ENCODE data around the gene FAM120B. TPM values are rescaled to one million over a fixed set of nuclear protein-coding genes. Genes with fewer than 3 reads are reported as not detected.
"Not testable (repeated sequence)": the region's sequence is repeated elsewhere in the genome, so short reads cannot be mapped to it uniquely, and the experiment has no call there.

FAM120B gene, protein sequence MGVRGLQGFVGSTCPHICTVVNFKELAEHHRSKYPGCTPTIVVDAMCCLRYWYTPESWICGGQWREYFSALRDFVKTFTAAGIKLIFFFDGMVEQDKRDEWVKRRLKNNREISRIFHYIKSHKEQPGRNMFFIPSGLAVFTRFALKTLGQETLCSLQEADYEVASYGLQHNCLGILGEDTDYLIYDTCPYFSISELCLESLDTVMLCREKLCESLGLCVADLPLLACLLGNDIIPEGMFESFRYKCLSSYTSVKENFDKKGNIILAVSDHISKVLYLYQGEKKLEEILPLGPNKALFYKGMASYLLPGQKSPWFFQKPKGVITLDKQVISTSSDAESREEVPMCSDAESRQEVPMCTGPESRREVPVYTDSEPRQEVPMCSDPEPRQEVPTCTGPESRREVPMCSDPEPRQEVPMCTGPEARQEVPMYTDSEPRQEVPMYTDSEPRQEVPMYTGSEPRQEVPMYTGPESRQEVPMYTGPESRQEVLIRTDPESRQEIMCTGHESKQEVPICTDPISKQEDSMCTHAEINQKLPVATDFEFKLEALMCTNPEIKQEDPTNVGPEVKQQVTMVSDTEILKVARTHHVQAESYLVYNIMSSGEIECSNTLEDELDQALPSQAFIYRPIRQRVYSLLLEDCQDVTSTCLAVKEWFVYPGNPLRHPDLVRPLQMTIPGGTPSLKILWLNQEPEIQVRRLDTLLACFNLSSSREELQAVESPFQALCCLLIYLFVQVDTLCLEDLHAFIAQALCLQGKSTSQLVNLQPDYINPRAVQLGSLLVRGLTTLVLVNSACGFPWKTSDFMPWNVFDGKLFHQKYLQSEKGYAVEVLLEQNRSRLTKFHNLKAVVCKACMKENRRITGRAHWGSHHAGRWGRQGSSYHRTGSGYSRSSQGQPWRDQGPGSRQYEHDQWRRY
- 20.5 TPM for total RNA-seq
- long read RNA-seq, full-length matches to known transcripts = 29 of 47 reads
- long read RNA-seq, partial matches to known transcripts = 4 of 47 reads
- long read RNA-seq, other reads (novel, unspliced or antisense) = 14 of 47 reads

DNA sequence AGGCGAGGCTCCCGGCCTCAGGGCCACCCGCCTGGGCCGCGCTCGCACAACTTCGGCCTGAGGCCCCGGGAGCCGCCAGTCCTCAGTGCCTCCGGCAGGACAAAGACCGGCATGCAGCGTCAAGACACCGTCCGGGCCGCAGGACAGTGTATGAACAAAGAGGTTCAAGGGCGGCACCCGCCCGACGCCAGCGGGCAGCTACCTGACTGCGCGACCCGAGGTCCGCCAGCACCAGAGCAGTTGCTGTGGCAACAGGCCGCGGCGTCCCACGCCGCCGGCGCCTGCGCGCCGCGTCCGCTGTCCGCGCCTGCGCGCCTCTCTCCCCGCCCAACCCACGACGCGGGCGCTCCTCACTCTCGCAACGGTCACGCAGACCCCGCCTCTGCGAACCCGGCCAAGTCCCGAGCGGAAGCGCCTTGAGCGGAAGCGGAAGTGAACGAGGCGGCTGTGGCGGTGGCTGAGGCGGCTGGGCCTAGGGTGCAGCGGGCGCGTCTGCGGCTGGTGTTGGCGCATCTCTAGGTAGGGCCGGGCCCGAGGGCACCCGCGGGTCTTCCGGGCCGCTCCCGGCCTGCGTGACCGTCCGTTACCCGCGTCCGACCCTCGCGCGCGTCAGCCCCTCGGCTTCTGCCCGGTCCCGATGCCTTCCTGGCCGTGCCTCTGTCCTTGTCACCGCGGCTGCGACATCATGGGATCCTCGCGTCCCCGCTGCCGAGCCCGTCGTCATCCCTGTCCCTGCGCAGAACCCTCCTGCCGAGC, at the start of gene FAM120B:
Gene FAM120B, plus strand, starts transcription at position 435 of the 756 bp plus-strand sequence. CDS start 10,633 bp downstream, outside the sequence.
- intact Hi-C loops (cut with micrococcal nuclease) = loop anchor here (10.0 kb wide), 1 partner anchor 218 kb away; no protein-coding TSS in a partner anchor
- DNase-seq (peak; percentile 99), ATAC-seq (peak; percentile 99)

GRCh38 chr6:170257376-170257775, 49.2 kb upstream of the FAM120B start:
- no peak for ATAC-seq
- intact Hi-C loops (cut with micrococcal nuclease) = no loop called here
- peak; percentile 16 for DNase-seq

GRCh38 chr6:170258407-170258806, 48.2 kb upstream of the FAM120B start:
- ATAC-seq (peak; percentile 58), DNase-seq (no peak)
- intact Hi-C loops (cut with micrococcal nuclease) = no loop called here

- intact Hi-C loops (cut with micrococcal nuclease) = no loop called here
- DNase-seq = peak; percentile 4
Observed at GRCh38 chr6:170259278-170259677, 47.3 kb upstream of the FAM120B start.

GRCh38 chr6:170260686-170261085, 45.9 kb upstream of the FAM120B start:
- ATAC-seq = no peak

More at GRCh38 chr6:170259278-170259677, 47.3 kb upstream of the FAM120B start:
- no peak for ATAC-seq

DNA sequence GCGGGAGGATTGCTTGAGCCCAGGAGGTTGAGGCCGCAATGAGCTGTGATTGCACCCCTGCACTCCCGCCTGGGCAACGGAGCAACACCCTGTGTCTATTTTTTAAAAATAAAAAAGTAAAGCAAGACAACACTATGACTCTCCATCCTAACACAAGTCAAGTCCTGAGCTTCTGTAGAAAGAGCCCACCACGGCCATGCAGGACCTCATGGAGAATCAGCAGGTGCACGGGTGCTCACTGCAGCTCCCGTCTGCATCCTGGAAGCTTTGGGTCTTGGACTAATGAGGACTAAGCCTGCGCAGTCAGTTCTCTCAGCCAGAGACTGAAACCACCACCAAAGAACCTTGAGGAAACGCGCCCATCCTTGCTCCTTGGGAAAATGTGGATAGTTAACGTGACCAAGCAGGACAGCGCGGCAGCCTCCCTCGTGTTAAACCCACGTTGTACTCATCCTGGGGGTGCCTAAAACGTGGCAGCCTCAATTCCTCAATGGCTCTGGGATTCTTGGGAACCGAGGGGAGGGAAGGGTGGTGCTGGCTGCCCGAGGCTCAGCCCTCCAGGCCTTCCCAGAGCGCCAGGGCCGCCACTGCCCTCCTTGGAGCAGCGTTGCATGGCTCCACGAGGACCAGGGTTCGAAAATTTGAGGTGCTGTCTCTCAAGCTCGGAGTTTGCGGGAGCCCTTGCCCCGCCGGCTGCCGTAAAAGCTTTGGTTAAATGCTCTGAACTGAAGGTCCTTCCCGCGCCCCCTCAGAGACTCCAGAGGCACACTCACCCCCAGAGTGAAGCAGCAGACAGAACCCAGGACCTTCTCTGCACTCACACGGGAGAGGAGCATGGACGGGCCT, 44.7 kb upstream of the FAM120B start:
- ATAC-seq (no peak), DNase-seq (peak; percentile 26)
- intact Hi-C loops (cut with micrococcal nuclease) = no loop called here

More at GRCh38 chr6:170260686-170261085, 45.9 kb upstream of the FAM120B start:
- peak; percentile 5 for DNase-seq
- intact Hi-C loops (cut with micrococcal nuclease) = no loop called here

DNA sequence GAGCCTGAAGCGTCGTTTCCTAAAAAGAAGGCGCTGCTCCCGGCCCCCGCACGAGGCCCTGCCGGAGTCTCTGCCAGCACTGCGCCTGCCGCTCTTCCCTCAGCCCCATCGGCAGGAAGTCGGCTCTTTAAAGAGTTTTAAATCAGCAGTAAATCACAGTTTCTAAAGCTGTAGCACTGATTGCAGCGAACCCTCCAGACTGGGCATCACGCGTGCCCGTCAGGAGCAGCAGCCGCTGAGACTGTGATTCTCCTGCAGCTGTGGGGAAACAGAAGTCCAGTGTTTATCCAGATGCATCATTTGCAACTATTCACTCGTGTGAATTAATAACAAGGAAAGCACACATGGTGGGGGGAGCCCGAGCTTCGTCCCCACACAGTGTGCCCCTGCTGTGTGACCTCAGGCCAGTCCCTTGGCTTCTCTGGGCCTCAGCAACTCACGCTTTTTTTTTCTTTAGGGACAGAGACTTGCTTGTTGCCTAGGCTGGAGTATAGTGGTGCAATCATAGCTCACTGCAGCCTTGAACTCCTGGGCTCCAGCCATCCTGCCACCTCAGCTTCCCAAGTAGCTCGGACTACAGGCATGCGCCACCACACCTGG, 44.0 kb upstream of the FAM120B start:
- no peak for ATAC-seq
- intact Hi-C loops (cut with micrococcal nuclease) = no loop called here

DNA sequence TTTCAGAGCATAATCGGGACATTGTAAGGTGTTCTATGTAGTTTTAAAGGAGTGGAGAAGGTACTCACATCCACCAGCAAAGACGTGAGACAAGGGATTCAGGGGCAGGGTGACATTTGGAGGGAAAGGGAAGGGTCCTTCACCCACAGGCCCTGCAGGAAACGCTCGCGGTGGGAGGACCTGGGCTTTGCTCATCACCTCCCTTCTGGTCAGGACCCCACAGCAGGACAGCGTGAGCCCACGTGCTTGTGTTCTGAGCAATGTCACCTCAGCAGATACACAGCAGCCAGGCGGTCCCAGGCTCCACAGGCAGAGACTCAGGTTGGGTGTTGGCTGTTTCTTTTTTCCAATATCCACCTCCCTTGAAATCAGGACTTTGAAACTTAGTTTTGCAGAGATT, 43.1 kb upstream of the FAM120B start:
- intact Hi-C loops (cut with micrococcal nuclease) = no loop called here
- ATAC-seq = no peak
- DNase-seq = peak; percentile 4

More for the DNA sequence above, 44.0 kb upstream of the FAM120B start:
- DNase-seq = peak; percentile 7

DNA sequence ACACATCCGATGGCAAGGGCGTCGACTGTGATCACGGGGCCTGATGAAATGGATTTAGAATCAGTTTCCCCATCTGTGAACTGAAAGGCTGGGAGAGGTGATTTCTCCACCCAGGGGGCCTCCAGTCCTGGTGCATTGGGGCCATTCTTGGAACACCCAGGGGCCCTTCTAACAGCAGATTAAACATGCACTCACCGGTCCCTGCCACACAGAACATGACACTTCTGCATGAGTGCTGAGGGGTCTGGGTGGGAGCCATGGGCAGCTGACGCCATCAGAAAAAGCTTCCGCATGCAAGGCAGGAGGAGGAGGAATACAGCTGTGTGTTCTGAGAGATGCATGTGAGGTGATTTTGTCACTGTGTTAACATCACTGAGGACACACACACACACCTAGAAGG, 42.5 kb upstream of the FAM120B start:
- no peak for ATAC-seq
- intact Hi-C loops (cut with micrococcal nuclease) = no loop called here
- no peak for DNase-seq

DNA sequence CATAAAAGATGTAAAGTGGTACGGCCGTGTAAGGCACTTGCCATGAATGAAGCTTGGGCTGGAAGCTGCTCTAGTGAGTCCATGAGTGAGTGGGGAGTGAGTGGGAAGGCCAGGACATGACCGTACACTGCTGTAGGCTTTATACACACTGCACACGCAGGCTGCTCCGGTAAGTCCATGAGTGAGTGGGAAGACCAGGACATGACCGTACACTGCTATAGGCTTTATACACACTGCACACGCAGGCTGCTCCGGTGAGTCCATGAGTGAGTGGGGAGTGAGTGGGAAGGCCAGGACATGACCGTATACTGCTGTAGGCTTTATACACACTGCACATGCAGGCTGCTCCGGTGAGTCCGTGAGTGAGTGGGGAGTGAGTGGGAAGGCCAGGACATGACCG, 41.9 kb upstream of the FAM120B start:
- intact Hi-C loops (cut with micrococcal nuclease); ATAC-seq: not testable (repeated sequence)
- DNase-seq = peak; percentile 5

- intact Hi-C loops (cut with micrococcal nuclease) = no loop called here
- peak; percentile 88 for DNase-seq
- ATAC-seq = peak; percentile 85
Observed at GRCh38 chr6:170265655-170266054, 40.9 kb upstream of the FAM120B start.

DNA sequence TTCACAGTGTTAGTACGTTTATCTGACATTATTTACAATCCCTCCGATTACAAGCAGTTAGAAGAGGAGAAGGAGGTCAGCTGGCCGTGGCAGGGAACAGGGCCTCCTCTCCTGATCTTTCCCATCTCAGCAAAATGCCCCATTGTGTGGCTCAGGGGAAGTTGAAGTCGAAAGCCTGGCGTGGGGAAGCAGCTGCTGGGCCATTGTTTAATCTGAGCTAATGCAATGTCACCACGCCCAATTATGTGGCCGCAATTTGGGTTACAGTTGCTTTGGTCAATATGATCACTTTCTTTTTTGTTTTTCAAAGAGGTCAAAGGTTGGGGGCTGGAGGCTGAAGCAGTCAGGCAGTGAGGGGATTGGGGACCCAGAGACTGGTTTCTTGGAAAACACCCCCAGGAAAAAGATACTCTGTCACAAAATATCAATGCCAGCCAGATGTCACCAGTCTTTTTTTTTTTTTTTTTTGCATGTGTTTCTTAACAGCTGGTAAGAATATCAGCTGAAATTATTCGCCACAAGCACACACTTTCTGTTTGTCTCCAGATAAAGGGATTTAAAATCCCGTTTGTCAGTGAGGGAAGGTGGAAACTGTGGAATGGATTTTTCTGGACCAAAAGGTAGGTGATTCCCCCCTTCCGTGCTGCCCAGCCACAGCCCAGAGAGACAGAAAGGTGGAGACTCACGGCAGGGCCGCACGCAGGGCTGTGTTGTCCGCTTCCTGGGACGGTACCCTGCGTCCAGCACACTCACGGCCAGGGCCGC, 40.3 kb upstream of the FAM120B start:
- peak; percentile 69 for ATAC-seq
- peak; percentile 55 for DNase-seq
- intact Hi-C loops (cut with micrococcal nuclease) = no loop called here

DNA sequence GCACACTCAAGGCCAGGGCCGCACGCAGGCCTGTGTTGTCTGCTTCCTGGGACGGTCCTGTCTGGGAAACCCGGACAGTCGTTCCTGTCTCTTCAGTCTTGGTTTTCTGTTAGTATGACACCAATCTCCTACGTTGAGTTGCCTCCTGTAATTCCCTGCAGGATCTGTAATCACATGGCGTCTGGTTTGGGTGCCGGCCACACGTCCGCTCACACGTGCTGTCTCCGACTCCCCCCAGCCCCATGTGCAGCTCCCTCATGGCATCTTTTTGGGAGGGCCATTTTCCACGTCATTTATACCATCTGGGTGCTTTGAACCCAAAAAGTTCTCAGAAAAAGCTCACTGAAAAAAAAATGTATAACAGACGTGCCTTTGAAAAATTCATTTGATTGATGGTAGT, 38.9 kb upstream of the FAM120B start:
- DNase-seq (peak; percentile 23), ATAC-seq (no peak)
- intact Hi-C loops (cut with micrococcal nuclease) = no loop called here

- intact Hi-C loops (cut with micrococcal nuclease) = no loop called here
- DNase-seq (peak; percentile 17), ATAC-seq (no peak)
Observed at GRCh38 chr6:170268216-170269129, 38.1 kb upstream of the FAM120B start.

DNA sequence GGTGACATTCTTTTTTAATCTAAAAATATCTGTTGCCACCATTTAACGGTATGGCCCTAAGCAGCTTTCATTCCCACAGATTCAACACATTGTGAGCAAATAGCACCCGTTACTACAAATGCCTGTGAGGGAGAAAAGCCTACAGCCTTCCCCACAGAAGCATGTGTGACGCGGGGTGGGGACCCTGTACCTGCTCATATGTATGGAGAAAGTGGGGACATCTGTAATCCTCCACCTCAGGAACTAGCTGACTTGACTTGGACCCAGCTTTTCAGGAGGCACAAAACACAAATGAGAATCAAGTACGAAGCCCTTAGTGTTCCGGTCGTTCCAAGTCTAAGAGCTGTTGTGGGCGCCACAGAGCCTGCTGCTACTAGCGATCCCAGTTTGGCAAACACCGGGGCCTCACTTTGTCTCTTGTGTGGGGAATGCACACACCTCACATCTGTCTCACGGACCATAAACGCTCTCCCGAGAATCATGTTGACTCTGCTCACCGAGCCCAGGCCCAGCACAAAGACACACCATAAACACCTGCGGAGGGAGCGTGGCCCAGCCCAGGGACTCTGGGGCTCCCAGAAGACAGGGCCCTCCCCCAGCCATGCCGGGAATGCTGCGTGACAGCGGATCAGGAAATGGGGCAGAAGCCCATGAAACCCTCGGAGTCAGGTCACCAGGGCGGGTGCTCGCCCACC, 37.3 kb upstream of the FAM120B start:
- intact Hi-C loops (cut with micrococcal nuclease) = no loop called here
- ATAC-seq (no peak), DNase-seq (peak; percentile 22)

Measured in left ventricle myocardium superior (tissue), 1 donor.